ENCODE data around the gene NUP210L.

Gene NUP210L

DNA sequence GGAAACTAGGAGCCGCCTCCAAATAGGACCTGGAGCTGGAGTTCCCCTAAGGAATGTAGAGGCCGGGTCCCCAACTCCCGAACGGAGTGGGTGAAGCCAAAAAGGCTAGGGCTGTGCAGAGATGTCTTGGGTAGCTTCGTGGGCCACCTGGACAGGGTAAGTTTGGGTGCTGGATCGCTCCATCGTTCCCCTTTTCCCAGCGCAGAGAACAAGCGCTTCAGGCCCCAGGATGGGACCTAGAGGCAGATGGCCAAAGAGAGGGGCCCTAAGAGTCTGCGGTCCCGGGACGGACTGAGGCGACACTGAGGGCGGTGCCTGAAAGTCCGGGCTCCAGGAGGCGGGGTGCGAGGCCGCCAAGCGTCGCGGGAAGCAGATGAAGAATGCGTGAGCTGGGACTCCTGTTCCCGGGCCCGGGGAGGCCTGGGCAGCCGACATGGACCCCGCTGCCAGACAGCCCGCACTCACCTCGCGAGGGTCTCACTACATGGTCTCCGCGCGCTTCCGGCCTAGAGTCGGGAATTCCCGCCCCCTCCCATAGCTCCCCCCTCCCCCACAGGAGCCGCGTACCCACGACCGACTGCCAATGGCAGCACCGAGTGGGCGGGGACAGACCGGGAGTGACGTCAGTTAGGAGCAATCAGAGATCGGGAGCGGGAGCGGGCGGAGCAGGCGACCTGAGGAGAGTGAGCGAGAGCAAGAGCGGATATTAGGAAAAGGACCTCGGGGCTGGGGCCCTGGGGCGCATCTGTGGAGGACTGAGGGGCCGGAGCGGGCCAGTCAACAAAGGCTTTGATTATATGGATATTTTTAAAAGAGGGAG is 191.6 kb downstream of the NUP210L start, which contains the start of gene SLC39A1 (continued):
- TF ChIP-seq, protein P1, sequence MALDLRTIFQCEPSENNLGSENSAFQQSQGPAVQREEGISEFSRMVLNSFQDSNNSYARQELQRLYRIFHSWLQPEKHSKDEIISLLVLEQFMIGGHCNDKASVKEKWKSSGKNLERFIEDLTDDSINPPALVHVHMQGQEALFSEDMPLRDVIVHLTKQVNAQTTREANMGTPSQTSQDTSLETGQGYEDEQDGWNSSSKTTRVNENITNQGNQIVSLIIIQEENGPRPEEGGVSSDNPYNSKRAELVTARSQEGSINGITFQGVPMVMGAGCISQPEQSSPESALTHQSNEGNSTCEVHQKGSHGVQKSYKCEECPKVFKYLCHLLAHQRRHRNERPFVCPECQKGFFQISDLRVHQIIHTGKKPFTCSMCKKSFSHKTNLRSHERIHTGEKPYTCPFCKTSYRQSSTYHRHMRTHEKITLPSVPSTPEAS (tag by site-specific recombination; IDR thresholded peaks at IDR 0.05), result peak; percentile 14; the same call in 1 of the 2 replicates
- peak; percentile 35; the same call in 1 of the 2 replicates for TF ChIP-seq GLIS1 (tag by site-specific recombination; IDR thresholded peaks at IDR 0.05)
- TF ChIP-seq, protein P2, sequence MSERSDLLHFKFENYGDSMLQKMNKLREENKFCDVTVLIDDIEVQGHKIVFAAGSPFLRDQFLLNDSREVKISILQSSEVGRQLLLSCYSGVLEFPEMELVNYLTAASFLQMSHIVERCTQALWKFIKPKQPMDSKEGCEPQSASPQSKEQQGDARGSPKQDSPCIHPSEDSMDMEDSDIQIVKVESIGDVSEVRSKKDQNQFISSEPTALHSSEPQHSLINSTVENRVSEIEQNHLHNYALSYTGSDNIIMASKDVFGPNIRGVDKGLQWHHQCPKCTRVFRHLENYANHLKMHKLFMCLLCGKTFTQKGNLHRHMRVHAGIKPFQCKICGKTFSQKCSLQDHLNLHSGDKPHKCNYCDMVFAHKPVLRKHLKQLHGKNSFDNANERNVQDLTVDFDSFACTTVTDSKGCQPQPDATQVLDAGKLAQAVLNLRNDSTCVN (tag by site-specific recombination; optimal IDR thresholded peaks at IDR 0.05), result peak; percentile 73
- peak; percentile 88 for TF ChIP-seq SP3 (tag by site-specific recombination; IDR thresholded peaks at IDR 0.05)
- TF ChIP-seq ZNF629 (tag by site-specific recombination; IDR thresholded peaks at IDR 0.05), result 0 out of 2 replicates have a peak, but pooled peaks have one; percentile 64
- no peak for TF ChIP-seq ZNF501 (tag by site-specific recombination; IDR thresholded peaks at IDR 0.05)
- TF ChIP-seq, protein P3, sequence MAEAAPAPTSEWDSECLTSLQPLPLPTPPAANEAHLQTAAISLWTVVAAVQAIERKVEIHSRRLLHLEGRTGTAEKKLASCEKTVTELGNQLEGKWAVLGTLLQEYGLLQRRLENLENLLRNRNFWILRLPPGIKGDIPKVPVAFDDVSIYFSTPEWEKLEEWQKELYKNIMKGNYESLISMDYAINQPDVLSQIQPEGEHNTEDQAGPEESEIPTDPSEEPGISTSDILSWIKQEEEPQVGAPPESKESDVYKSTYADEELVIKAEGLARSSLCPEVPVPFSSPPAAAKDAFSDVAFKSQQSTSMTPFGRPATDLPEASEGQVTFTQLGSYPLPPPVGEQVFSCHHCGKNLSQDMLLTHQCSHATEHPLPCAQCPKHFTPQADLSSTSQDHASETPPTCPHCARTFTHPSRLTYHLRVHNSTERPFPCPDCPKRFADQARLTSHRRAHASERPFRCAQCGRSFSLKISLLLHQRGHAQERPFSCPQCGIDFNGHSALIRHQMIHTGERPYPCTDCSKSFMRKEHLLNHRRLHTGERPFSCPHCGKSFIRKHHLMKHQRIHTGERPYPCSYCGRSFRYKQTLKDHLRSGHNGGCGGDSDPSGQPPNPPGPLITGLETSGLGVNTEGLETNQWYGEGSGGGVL (tag by site-specific recombination; IDR thresholded peaks at IDR 0.05), result peak; percentile 89
- 0 out of 2 replicates have a peak, but pooled peaks have one; percentile 29 for TF ChIP-seq MYNN (tag by site-specific recombination; IDR thresholded peaks at IDR 0.05; ENCODE audit: borderline replicate concordance)

DNA sequence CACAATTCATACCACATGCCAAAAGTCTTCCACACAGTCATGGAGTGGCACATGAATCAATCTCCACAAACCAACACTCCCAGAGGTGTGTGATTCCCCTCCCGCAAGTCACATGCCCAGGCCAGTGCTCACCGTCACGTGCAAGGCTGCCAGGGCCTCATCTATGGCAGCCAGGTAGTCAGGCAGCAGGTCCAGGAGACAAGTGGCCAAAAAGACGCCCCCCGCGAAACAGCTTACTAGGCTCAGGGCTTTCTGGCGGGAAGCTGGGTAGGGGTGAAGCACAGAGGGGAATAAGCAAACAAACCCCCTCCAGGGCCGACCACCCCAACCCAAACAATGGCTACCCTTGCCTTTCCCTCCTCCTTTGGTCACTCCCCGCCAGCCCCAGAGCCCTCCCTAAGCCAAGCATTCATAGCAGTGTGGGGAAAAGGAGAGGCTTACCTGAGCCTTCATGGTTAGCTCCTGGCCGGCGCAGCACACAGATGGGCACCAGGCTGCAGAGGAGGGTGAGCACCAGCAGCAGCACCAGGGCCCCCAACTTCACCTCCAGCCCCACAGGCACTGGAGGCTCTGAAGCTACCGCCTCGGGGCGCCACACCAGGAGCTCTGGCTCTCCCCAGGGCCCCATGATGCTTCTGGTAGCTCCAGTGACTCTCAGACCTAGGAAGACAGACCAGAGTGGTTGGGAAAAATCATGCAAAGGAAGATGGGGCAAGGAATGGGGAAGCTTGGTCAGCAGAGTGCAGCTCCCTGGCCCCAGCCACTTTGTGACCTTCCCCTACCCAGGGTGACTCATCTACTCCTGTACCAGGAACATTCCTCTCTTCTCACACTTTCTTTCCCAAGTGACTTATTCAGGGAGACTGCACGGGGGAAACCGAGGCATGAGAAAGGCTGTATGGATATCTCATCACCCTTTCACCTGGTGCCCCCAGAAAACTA is 192.5 kb downstream of the NUP210L start:
- ChIA-PET POLR2A (interaction anchor here (0.5 to 3.0 kb wide), 13 partner anchors 7 to 187 kb away, joined by 3 to 58 read pairs (median 7); partner anchors contain the start of genes DENND4B, GATAD2B, JTB and RAB13), CTCF (interaction anchor here (0.9 to 2.2 kb wide), 3 partner anchors 16 to 141 kb away, joined by 3 to 9 read pairs (median 7); partner anchors contain the start of genes DENND4B and RAB13)
- Histone ChIP-seq H3K9me3 (ENCODE audit: control insufficient read depth, insufficient read depth, low read depth, low read length) (no peaks in the 10 kb centered on the region), H3K27ac (ENCODE audit: extremely low read depth, low read depth, low read length) (peak overlapping the region; percentile 53), H3K4me3 (ENCODE audit: low read depth, low read length) (peak overlapping the region; percentile 62), H3K36me3 (ENCODE audit: control insufficient read depth in 2 of 2, insufficient read depth in 1 of 2, low read length in 2 of 2) (peaks cover 0 to 31% of the 10 kb centered on the region in 2 experiments; a peak in 2 of 3 replicates), H3K4me1 (ENCODE audit: control insufficient read depth, insufficient read depth, low read length) (peaks cover 4% of the 10 kb centered on the region; the same call in 1 of the 2 replicates)
- TF ChIP-seq ZNF654 (tag by site-specific recombination; IDR thresholded peaks at IDR 0.05; ENCODE audit: low read depth) (no peak), ZNF2 (tag by site-specific recombination; IDR thresholded peaks at IDR 0.05) (no peak), ZNF830 (tag by site-specific recombination; IDR thresholded peaks at IDR 0.05; ENCODE audit: low read depth) (no peak), SCRT1 (tag by site-specific recombination; IDR thresholded peaks at IDR 0.05; ENCODE audit: borderline replicate concordance) (no peak), BCL11A (tag by site-specific recombination; IDR thresholded peaks at IDR 0.05; ENCODE audit: low read depth) (no peak), KLF7 (tag by site-specific recombination; IDR thresholded peaks at IDR 0.05; ENCODE audit: borderline replicate concordance) (no peak), ZNF16 (tag by site-specific recombination; IDR thresholded peaks at IDR 0.05; ENCODE audit: low read depth) (no peak), ZNF792 (tag by site-specific recombination; IDR thresholded peaks at IDR 0.05) (no peak), ZSCAN16 (tag by site-specific recombination; IDR thresholded peaks at IDR 0.05) (no peak), ZNF624 (tag by site-specific recombination; IDR thresholded peaks at IDR 0.05) (no peak), ZBTB20 (tag by site-specific recombination; IDR thresholded peaks at IDR 0.05) (peak; percentile 47; the same call in 1 of the 2 replicates)
- TF ChIP-seq, protein P4, sequence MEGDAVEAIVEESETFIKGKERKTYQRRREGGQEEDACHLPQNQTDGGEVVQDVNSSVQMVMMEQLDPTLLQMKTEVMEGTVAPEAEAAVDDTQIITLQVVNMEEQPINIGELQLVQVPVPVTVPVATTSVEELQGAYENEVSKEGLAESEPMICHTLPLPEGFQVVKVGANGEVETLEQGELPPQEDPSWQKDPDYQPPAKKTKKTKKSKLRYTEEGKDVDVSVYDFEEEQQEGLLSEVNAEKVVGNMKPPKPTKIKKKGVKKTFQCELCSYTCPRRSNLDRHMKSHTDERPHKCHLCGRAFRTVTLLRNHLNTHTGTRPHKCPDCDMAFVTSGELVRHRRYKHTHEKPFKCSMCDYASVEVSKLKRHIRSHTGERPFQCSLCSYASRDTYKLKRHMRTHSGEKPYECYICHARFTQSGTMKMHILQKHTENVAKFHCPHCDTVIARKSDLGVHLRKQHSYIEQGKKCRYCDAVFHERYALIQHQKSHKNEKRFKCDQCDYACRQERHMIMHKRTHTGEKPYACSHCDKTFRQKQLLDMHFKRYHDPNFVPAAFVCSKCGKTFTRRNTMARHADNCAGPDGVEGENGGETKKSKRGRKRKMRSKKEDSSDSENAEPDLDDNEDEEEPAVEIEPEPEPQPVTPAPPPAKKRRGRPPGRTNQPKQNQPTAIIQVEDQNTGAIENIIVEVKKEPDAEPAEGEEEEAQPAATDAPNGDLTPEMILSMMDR (tag by site-specific recombination; IDR thresholded peaks at IDR 0.05), result 0 out of 2 replicates have a peak, but pooled peaks have one; percentile 20
- TF ChIP-seq, protein P5, sequence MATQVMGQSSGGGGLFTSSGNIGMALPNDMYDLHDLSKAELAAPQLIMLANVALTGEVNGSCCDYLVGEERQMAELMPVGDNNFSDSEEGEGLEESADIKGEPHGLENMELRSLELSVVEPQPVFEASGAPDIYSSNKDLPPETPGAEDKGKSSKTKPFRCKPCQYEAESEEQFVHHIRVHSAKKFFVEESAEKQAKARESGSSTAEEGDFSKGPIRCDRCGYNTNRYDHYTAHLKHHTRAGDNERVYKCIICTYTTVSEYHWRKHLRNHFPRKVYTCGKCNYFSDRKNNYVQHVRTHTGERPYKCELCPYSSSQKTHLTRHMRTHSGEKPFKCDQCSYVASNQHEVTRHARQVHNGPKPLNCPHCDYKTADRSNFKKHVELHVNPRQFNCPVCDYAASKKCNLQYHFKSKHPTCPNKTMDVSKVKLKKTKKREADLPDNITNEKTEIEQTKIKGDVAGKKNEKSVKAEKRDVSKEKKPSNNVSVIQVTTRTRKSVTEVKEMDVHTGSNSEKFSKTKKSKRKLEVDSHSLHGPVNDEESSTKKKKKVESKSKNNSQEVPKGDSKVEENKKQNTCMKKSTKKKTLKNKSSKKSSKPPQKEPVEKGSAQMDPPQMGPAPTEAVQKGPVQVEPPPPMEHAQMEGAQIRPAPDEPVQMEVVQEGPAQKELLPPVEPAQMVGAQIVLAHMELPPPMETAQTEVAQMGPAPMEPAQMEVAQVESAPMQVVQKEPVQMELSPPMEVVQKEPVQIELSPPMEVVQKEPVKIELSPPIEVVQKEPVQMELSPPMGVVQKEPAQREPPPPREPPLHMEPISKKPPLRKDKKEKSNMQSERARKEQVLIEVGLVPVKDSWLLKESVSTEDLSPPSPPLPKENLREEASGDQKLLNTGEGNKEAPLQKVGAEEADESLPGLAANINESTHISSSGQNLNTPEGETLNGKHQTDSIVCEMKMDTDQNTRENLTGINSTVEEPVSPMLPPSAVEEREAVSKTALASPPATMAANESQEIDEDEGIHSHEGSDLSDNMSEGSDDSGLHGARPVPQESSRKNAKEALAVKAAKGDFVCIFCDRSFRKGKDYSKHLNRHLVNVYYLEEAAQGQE (tag by site-specific recombination; IDR thresholded peaks at IDR 0.05), result no peak
- TF ChIP-seq, protein P6, sequence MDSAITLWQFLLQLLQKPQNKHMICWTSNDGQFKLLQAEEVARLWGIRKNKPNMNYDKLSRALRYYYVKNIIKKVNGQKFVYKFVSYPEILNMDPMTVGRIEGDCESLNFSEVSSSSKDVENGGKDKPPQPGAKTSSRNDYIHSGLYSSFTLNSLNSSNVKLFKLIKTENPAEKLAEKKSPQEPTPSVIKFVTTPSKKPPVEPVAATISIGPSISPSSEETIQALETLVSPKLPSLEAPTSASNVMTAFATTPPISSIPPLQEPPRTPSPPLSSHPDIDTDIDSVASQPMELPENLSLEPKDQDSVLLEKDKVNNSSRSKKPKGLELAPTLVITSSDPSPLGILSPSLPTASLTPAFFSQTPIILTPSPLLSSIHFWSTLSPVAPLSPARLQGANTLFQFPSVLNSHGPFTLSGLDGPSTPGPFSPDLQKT (IDR thresholded peaks at IDR 0.05; ENCODE audit: borderline replicate concordance, low read depth, low read length), result no peak
